Fibroblast of the aortic adventitia (primary cell): Measurements from ENCODE around the gene PLEKHM1. TPM values are rescaled to one million over a fixed set of nuclear protein-coding genes. Genes with fewer than 3 reads are reported as not detected.
A peak's percentile ranks its signal among the peaks of the same experiment; 100 is the strongest.

Experiments used
- DNase-seq: peaks from one replicate; pipeline ENCODE4 v3.0.0-alpha.2; 2010; ENCODE audit warnings: low read depth
- H3K4me3 ChIP-seq: 2 replicates; pipeline ENCODE4 v1.5.1; 2011; ENCODE audit warnings: low read depth, mild to moderate bottlenecking, control low read depth, low read length, moderate library complexity
- total RNA-seq: library from RNA; depleted of rRNA; stranded (reverse); fragments of >200 nt; gene quantifications from 2 replicates; pipeline ENCODE4 v1.2.3, GENCODE V29; 2012; ENCODE audit warnings: low replicate concordance
- TF ChIP-seq, protein P1 (sequence below): IDR thresholded peaks from 2 replicates; pipeline ENCODE4 v1.5.1; 2011; ENCODE audit warnings: mild to moderate bottlenecking, low read length, control low read depth, inconsistent platforms; ENCODE audit not compliant: insufficient read depth

The PLEKHM1 gene
- total RNA-seq, 1 donor, result 27.6 TPM

GRCh38 chr17:45437465-45438283 is 52.8 kb downstream of the PLEKHM1 start:
- TF ChIP-seq, protein P1, sequence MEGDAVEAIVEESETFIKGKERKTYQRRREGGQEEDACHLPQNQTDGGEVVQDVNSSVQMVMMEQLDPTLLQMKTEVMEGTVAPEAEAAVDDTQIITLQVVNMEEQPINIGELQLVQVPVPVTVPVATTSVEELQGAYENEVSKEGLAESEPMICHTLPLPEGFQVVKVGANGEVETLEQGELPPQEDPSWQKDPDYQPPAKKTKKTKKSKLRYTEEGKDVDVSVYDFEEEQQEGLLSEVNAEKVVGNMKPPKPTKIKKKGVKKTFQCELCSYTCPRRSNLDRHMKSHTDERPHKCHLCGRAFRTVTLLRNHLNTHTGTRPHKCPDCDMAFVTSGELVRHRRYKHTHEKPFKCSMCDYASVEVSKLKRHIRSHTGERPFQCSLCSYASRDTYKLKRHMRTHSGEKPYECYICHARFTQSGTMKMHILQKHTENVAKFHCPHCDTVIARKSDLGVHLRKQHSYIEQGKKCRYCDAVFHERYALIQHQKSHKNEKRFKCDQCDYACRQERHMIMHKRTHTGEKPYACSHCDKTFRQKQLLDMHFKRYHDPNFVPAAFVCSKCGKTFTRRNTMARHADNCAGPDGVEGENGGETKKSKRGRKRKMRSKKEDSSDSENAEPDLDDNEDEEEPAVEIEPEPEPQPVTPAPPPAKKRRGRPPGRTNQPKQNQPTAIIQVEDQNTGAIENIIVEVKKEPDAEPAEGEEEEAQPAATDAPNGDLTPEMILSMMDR, result no peak
- no peak for DNase-seq
- H3K4me3 ChIP-seq, result no peak overlapping the region

DNA sequence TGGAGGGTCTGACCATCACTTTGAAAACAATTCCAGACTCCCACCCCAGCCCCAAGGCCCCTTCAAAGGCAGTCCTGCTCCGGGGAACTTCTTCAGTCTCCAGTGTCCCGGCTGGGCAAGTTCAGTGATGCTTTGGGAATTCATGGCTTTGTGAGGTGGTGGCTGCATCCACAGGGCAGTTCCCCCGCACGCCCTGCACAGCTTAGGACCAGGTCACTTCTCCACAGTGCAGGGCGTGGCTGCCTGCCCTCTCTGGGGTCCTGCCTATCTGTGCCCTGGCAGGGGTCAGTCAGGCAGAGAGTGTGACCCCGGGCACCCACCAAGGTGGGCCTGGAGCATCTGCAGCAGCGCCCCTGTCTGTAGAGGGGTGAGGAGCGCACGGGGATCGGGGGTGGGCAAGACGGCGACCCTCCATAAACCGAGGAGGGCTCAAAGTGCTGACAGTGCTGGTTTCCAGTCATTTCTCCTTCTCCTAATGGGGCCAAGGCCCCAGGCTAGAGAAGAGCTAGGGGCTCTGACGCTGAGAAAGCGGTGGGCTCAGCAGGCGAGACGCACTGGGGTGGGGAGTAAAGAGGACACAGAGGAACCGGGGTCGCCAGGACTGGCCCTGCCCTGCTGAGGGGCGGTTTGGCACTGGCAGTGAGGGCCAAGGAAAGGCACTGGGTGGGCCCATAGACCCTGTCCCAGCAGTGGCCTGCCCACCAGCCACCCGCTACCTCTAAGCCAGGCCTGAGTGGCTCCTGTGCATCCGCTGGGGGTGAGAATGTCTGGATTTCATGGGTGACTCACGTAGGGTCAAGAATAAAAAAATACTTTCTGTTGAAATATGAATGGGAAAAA is 53.7 kb downstream of the PLEKHM1 start:
- no peak for DNase-seq
- TF ChIP-seq, protein P1, result no peak
- no peak overlapping the region for H3K4me3 ChIP-seq

DNA sequence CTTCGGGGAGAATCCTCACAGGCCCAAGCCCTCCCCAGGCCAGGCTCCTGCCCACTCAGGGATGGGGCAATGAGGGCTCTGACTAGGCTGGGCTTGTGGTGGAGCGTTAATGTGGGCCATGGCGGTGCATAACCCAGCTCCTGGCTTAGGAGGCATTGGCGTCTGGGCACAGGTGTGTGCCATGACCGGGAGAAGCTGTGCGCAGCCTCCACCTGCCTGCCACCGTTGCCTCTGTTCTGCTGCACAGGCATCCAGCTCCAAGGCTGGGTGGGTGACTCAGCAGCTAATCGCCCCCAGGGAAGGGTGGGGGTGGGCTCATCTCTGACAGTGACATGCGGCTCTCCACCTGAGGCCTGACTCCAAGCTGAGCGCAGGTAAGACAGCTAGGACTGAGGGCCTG is 54.4 kb downstream of the PLEKHM1 start:
- no peak overlapping the region for H3K4me3 ChIP-seq
- no peak for DNase-seq
- TF ChIP-seq, protein P1, result no peak

DNA sequence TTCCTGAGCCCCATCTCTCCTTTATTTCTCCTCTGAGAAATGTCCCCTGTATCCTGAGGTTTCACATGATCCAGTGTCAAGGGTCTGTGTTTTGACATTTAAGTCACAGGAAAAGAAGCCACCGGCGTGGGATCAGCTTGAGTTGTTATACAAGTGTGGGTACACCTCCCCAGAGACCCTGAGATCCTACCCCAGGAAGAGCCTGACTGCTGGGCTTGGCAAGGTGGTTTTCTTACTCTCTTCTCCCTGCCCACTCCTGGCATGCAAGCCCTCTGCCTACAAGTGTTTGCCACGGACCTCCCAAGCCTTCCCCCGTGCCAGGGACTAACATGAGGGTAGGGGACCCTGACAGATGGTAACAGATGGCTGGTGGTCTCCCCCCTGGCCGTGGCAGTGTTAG is 55.0 kb downstream of the PLEKHM1 start:
- DNase-seq, result no peak
- H3K4me3 ChIP-seq, result no peak overlapping the region
- TF ChIP-seq, protein P1, result no peak

DNA sequence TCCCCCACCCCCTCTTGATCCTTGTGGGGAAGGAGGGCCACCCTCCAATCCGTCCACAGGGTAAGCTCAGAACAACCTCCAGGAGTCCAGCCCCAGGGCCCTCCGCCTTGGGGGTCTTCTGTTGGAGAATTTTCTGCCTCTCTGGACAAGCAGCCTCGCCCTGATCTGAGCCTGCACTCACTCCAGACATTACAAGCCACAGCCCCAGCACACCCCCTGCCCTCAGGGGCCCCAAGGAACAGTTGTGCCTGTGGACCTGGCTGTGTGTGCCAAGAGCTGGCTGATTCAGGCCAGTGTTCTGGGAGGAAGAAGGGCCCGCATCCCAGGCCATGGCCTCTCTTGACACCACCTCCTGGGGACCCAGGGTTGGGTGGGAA is 57.4 kb downstream of the PLEKHM1 start:
- DNase-seq, result no peak
- H3K4me3 ChIP-seq, result no peak overlapping the region
- TF ChIP-seq, protein P1, result no peak

GRCh38 chr17:45432405-45433158 is 57.9 kb downstream of the PLEKHM1 start, which contains the start of gene ARHGAP27:
Gene ARHGAP27 (minus strand): TSS chr17:45432870. CDS start chr17:45430279, 2,591 bp downstream.
- DNase-seq, result no peak
- TF ChIP-seq, protein P1, result no peak

More at GRCh38 chr17:45432405-45433158, 57.9 kb downstream of the PLEKHM1 start, which contains the start of gene ARHGAP27:
- H3K4me3 ChIP-seq, result peak within 1 kb of the TSS; percentile 52
